ENCODE measurements around the gene CNTN2. TPM values are rescaled to one million over a fixed set of nuclear protein-coding genes. Genes with fewer than 3 reads are reported as not detected.
A peak's percentile ranks its signal among the peaks of the same experiment; 100 is the strongest.

CNTN2 gene
- total RNA-seq (2021; fragmentation: NEBNext Ultra II Directional; extraction: Animal tissue kit (Norgen Biotek cat#: 25700)) (3.9 TPM in 2 replicates), polyA plus RNA-seq (2011; rRNA removed) (1.2 and 2.3 TPM in 2 replicates), polyA minus RNA-seq (2011; rRNA and poly(A)+ RNA removed) (2.4 and 2.8 TPM in 2 replicates)
- polyA plus RNA-seq (2011; cell fraction: cytosol; rRNA removed) = 1.1 TPM
- 4.8 TPM for polyA plus RNA-seq (2011; cell fraction: nucleus; rRNA removed)
- polyA plus RNA-seq (2012, experiment 1 of 2) = 2.1 to 2.4 TPM (median 2.3 TPM) in 4 replicates
- polyA plus RNA-seq (2012, experiment 2 of 2) = 1.4 TPM
- polyA plus RNA-seq (2013, experiment 1 of 2) = 3.1 TPM
- 4.4 TPM for polyA plus RNA-seq (2013, experiment 2 of 2)
- polyA minus RNA-seq (2011; cell fraction: cytosol; rRNA and poly(A)+ RNA removed) = 3.8 TPM
- polyA minus RNA-seq (2011; cell fraction: nucleus; rRNA and poly(A)+ RNA removed) = 6.8 TPM
- long read RNA-seq, experiment 1, partial matches to known transcripts = 1 of 4 reads
- long read RNA-seq, experiment 1, other reads (novel, unspliced or antisense) = 3 of 4 reads
- long read RNA-seq, experiment 2 = 0 reads

DNA sequence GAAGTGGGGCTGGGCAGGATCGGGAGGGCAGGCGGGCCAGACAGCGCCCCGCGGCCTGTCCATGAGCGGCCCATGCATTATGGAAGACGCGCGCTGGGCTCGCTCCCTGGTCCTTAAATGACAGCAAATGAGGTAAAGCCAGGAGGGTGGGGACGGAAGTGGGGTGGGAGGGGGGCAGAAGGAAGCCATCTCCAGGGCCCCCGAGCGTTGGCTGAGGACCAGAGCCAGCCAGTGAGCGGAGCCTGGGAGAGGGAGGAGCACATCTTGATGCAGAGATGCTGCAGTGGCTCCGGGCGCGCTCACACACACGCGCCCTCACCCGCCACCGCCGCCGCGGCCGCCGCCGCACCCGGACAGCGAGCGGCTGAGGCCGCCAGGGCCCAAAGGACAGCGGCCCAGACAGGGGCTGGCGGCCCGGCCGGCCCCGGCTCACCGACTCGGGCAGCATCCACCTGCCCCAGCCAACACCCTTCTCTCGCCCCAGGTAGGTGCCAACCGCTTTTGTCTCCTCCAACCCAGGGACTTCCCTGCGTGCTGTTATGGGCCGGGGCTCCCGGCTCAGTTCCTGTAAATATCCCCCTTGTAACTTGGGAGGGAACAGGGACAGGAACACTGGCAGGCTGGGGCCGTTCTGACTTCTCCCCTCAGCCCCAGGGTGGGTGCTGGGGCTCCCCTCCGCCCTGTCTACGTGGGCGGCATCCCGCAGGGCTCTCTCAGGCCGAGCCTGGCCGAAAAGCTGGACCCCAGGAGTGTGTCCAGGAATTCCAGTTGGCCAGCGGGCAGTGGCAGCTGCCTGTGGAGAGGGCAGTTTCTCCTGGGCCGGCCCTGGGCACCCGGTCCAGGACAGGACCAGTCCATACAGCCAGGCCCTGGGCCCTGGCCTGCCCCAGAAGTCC, at the start of gene CNTN2:
CNTN2 (plus strand) TSS at position 302 of the 896 bp plus-strand sequence. CDS start 9,974 bp downstream, outside the sequence.
- Histone ChIP-seq H2BK12ac (ENCODE audit: low read depth, low read length) (peak within 1 kb of the TSS; percentile 43; the same call in 1 of the 2 replicates), H4K91ac (replicated peaks; ENCODE audit: insufficient read length, low read length) (no peak within 1 kb of the TSS), H2AFZ (ENCODE audit: low read length) (peak within 1 kb of the TSS; percentile 74; the same call in 1 of the 2 replicates), H3K56ac (replicated peaks; ENCODE audit: insufficient read length, low read depth, low read length) (no peak within 1 kb of the TSS), H3K18ac (ENCODE audit: extremely low read depth, low read length) (no peak within 1 kb of the TSS; the same call in 1 of the 2 replicates), H3K4ac (replicated peaks; ENCODE audit: insufficient read length, low read depth, low read length) (no peak within 1 kb of the TSS), H4K8ac (ENCODE audit: extremely low read depth, insufficient read depth, low read length) (no peak within 1 kb of the TSS; the same call in 1 of the 2 replicates), H3K4me3 (ENCODE audit: extremely low read depth in 1 of 4, insufficient read depth in 2 of 4, low read depth in 3 of 4, low read length in 4 of 4) (peak within 1 kb of the TSS; percentile 1 to 56 (median 34); a peak in 5 of 8 replicates), H3K23me2 (ENCODE audit: low read depth, low read length) (peaks cover 3% of the 10 kb centered on the region; the same call in 1 of the 2 replicates), H4K5ac (ENCODE audit: insufficient read length, low read depth, low read length) (no peak within 1 kb of the TSS), H3K79me2 (ENCODE audit: control insufficient read depth in 1 of 2, insufficient read depth in 2 of 2, low read length in 2 of 2) (no peaks in the 10 kb centered on the region), H3K23ac (ENCODE audit: insufficient read length) (no peak within 1 kb of the TSS), H2AK5ac (ENCODE audit: low read depth, low read length) (no peak within 1 kb of the TSS), H2BK120ac (replicated peaks; ENCODE audit: low read depth, low read length) (no peak within 1 kb of the TSS), H2BK15ac (ENCODE audit: low read length) (no peak within 1 kb of the TSS), H2BK20ac (ENCODE audit: low read length) (no peak within 1 kb of the TSS), H3K27ac (ENCODE audit: low read depth, low read length) (no peak within 1 kb of the TSS), H2BK5ac (ENCODE audit: low read depth, low read length) (no peak within 1 kb of the TSS), H3K14ac (ENCODE audit: insufficient read length) (no peak within 1 kb of the TSS), H3K27me3 (replicated peaks in 1 of 4; ENCODE audit: control insufficient read depth in 3 of 4, extremely low read depth in 1 of 4, insufficient read depth in 3 of 4, low read length in 3 of 4) (peaks cover 0 to 32% (median 18%) of the 10 kb centered on the region in 4 experiments; a peak in 5 of 7 replicates), H3K9ac (replicated peaks in 1 of 4; ENCODE audit: extremely low read depth in 1 of 4, low read depth in 3 of 4, low read length in 3 of 4) (no peak within 1 kb of the TSS; a peak in 1 of 7 replicates), H3K36me3 (ENCODE audit: control insufficient read depth in 2 of 4, insufficient read depth in 4 of 4, low read length in 3 of 4) (no peaks in the 10 kb centered on the region), H4K20me1 (replicated peaks in 1 of 2; ENCODE audit: control insufficient read depth in 1 of 2, insufficient read depth in 2 of 2, low read length in 2 of 2) (peaks cover 0 to 1% of the 10 kb centered on the region in 2 experiments), H3K4me1 (replicated peaks in 1 of 4; ENCODE audit: control insufficient read depth in 3 of 4, insufficient read depth in 4 of 4, low read length in 3 of 4) (peaks cover 13 to 27% (median 16%) of the 10 kb centered on the region in 4 experiments), H3K79me1 (ENCODE audit: low read depth, low read length) (no peaks in the 10 kb centered on the region), H3K9me3 (ENCODE audit: insufficient read depth in 2 of 2, low read depth in 1 of 2, low read length in 1 of 2) (no peaks in the 10 kb centered on the region), H3K4me2 (ENCODE audit: insufficient read depth in 1 of 2, low read depth in 2 of 2, low read length in 2 of 2) (peak within 1 kb of the TSS; percentile 57 to 90)
- 18% methylated on average over 29 of the region's 53 CpGs; no CpG with 5 or more reads in 1 of the 2 experiments for whole genome bisulfite sequencing, 2 experiments (ENCODE audit: extremely low coverage in 1 of 2, insufficient coverage in 1 of 2, insufficient read length in 1 of 2, insufficient replicate concordance in 2 of 2, low coverage in 1 of 2, low lambda C conversion rate in 2 of 2, missing lambda C conversion rate in 1 of 2)
- FAIRE-seq = no peak
- ChIA-PET CTCF (ENCODE audit: partially characterized antibody) (interaction anchor here (0.8 to 33.2 kb wide), 8 partner anchors 11 to 56 kb away, joined by 3 to 531 read pairs (median 8); no protein-coding TSS in a partner anchor), POLR2A (ENCODE audit: partially characterized antibody) (interaction anchor here (0.9 to 1.0 kb wide), 2 partner anchors 10 to 52 kb away, joined by 3 read pairs; no protein-coding TSS in a partner anchor)
- DNase-seq (ENCODE audit: low read depth in 1 of 2, low spot score in 2 of 2) = peak in 1 of 2 experiments; percentile 75
- TF ChIP-seq SUZ12 (IDR thresholded peaks at IDR 0.05; ENCODE audit: low read length) (0 out of 2 replicates have a peak, but pooled peaks have one; percentile 24), CHD2 (IDR thresholded peaks at IDR 0.05; ENCODE audit: low read length) (no peak), POLR2AphosphoS5 (IDR thresholded peaks at IDR 0.05; ENCODE audit: low read depth, low read length) (no peak), RAD21 (IDR thresholded peaks at IDR 0.05 in 1 of 2, conservative IDR thresholded peaks at IDR 0.05 in 1 of 2; ENCODE audit: low read depth in 2 of 2, low read length in 2 of 2) (no peak), RXRA (IDR thresholded peaks at IDR 0.05; ENCODE audit: insufficient read depth, low read depth, low read length) (no peak), SIX5 (IDR thresholded peaks at IDR 0.05; ENCODE audit: low read depth, low read length) (no peak), CHD1 (IDR thresholded peaks at IDR 0.05; ENCODE audit: low read depth, low read length) (no peak), BCL11A (IDR thresholded peaks at IDR 0.05; ENCODE audit: low read depth in 2 of 2, low read length in 2 of 2) (no peak), TCF12 (IDR thresholded peaks at IDR 0.05; ENCODE audit: low read depth, low read length) (no peak)

Data from H1 (cell line).